GM18502 (cell line): ENCODE data around the gene SLC9A9.

ENCODE experiments used
- ATAC-seq: cut with Tn5 transposase; IDR thresholded peaks from one replicate; pipeline ENCODE4 v1.9.1; 2021; ENCODE audit warnings: mild to moderate bottlenecking; ENCODE audit not compliant: unreplicated experiment, poor library complexity

The SLC9A9 gene

DNA sequence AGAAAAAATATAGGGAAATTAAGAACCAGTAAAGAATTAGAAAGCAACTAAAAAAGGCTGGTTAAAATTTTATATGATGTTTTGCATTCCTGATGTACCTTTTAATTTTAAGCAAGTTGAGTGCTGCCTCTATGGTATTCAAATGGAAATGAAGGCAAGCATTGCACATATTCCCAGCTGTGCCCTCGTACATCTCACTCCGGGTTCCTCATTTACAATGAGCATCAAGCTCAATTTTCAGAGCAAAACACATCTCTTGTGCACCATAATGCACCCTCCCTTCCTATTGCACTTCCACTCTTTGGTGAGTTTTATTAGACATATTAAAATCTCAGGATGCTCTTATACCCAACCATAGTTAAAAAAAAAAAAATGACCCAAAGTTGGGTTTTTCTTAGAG lies 460.8 kb downstream of the SLC9A9 start:
- no peak for ATAC-seq

DNA sequence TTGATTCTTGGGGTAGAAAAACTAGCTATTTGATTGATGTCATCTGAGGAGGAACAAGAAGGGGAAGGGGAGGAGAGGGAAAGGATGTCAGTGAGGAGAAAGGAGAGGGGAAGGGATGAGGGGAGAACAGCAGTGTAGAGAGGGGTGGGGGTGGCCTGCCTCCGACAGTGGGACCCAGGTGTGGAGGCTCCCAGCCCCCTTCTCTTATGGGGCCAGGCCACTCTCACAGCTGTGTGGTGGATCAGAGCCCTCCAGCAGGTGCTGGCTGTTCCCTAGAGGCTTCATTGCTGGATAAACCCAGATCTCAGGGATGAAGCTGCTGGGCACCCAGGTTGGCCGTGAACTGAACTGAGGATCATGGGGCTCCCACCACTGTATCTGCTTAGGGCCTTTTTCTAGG lies 464.2 kb downstream of the SLC9A9 start:
- no peak for ATAC-seq

DNA sequence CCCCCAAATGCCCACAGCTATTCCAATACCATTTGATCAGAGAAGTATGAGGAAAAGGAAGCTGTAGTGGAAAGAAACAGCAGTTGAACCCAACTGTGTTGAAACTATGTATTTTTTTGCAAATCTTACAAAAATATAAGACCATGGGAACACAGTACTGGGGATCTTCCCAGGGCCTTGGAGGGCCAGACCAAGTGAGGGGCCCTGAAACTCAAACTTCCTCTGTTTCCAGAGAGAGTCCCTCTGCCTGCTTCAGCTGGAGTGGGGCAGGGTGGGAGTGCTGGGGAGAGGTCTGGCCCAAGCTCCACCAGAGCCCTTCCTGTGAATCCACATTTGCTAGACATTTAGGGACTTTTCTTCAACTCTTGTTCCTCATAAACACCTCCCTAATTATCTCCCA lies 464.8 kb downstream of the SLC9A9 start:
- ATAC-seq = no peak

DNA sequence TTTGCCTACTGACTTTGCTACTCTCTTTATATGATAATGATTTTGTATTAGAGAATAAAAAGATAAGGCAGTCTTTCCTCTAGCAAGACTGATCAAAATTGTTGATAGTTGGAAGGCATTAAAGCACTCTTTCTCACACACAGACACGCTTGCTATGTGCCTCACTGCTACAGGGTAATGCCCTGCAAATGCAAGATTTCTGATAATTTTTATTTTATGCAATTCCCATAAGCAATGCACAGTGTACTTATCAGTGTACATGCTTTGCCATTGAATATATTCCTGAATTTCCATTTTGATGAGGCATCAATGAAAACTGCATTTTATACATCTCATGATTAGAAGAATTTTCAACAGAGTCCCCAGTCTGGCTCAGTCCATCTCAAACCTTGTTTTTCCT lies 465.5 kb downstream of the SLC9A9 start:
- no peak for ATAC-seq

DNA sequence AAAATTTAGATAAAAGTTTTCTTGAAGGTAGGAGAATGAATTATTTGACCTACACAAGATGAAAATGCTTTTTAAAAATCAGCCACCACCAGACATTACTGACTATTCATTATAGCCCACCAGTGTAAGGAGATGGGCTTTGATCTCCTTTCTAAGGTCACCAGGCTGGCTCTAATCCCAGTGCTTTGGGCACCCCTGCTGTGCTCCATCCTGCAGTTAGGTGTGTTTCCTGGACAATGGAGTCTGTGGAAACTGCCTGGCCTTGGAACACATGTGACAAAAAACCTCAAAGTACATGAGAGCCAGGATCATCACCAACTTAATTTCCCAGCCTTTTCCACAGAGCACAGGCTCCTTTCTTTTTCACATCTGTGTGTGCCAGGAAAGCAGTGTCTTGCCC lies 467.8 kb downstream of the SLC9A9 start:
- no peak for ATAC-seq

DNA sequence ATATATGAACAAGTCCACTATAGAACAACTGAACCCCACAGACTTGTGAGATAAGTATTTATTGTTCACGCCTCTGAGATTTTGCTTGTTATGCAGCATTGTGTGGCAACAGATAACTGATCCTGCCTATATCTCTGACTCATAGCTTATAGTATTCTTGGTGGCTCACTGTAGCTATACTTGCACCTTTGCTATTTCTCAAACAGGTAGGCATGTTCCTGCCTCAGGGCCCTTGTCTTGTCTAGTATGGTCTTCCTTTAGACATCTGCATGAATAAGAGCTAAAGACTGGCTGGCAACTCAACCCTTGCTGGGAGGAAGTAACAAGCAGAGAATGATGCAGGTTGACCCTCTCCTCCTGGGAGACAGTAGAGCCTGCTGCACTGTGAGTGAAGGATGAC lies 472.6 kb downstream of the SLC9A9 start:
- ATAC-seq = no peak

DNA sequence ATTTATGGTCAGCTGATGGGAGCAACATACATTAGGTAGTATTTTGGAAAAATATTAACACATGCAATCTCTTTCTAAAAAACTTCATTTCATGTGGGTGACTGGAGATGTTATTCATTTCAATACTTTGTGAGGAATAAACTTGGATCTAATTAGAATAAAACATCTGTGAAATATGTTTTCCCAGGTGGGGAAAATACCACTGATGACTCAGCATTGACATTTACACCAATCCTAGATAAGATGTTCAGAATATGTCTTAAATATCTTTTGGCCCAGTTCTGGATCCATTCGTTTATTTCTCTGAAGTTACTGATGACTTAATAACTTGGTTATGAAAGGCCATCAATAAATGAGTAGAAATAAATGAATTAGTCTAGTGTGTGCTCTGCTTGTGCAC lies 481.1 kb downstream of the SLC9A9 start:
- no peak for ATAC-seq

DNA sequence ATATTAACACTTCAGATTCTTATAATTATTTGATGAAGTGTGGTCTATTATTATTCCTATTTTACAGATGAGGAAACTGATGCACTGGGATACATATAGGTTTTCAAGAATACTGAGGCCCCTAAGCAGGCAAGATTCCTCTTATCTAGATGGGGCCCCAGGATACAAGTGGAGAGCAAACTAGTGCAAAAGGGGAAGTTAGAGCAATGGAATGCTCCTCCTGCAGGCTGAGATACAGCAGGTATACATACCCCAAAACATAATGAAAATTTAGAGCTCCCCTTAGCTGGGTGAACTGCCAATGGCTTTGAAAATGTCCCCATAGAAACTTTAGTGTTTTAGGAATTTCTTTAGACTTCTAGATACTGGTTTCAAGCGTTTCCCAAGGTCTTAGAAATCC lies 481.6 kb downstream of the SLC9A9 start:
- no peak for ATAC-seq

DNA sequence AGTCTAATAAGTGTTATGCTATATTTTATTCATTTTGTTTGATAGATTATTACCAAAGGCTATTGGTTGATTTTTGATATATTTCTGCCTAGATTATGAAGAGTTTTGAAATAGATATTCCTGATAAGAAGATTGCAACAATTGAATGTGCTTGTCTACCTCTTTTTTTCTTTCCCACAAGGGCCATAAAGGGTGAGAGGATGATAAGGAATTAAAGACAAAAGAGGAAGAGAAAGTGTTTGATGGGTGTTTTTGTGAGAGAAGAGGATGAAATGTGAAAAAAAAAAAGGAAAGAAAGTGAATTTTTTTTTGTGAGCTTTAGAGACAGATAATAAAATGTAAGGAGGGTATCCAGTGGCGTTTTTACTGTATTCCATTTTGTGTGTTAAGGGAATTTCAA lies 484.3 kb downstream of the SLC9A9 start:
- no peak for ATAC-seq

DNA sequence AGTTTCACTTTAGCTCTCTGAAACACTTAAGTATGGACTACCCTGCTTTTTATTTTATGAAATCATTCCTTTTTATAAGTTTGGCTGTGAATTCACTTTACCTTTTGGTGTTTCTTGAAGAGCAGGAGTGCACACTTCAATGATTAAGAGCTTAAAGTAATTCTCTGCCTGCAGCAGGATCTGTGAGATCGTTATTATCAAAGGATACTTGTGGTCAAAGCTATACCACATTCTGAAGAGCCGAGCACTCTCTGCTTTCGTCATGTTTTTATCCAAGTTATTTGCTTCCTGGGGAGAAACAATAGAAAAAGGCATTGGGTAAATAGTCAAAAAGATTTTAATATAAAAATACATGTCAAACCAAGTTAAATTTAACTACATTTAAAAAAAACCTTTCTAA lies 485.0 kb downstream of the SLC9A9 start:
- no peak for ATAC-seq

DNA sequence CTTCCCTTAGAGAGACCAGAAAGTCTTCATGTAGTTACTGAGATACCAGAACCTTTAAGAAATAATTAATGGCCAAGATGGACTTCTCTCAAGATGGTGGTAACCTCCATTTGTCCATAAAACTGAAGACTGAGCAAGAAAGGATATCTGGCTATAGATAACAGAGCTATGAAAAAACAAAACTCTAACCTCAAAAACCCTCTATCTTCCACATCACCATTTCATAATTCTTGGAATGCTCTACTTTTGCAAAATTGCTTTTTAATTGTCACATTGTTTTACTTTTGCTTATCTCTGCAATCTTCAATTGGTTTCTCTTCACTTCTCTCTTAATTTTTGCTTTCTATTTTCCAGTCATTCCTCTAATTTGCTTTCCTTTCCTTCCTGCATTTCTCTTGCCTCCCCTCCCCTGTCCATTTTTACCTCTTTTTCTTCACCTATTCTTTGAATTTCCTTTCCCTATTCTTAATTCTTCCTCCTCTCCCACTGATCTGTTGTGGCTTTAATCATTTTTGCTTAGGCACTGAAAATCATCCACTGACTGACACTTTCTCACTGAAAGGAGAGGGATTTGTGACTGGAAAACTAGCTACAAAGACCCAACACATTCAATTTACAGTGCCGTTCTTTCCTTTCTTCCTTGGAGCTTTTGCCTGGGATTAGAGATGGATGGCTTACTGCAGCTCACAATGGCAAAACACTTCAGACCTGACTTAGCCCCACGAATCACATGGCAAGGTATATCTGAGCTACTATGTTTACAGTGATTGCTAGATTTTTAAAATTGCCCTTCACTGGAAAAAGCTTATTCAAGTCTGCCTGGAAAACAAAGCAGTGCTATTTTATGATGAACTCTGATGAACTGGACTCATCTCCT lies 485.9 kb downstream of the SLC9A9 start:
- ATAC-seq = no peak

DNA sequence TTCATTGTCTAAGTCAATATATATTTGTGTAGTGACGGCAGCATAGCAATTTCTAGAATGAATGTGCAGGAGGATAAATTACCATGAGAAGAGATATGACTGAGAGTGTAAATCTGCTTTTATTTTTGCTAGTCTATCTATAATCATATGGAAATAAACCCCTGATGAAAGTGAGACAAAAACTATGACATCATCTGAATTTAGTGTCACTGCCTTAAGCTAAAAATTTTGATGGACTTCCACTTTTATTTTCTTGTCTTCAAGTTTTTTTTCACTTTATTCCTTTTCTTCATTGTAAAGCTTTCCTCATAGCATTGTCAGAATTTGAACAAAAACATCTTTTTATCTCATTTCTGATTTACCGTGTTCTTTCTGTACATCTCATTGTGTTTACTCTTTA lies 486.7 kb downstream of the SLC9A9 start:
- ATAC-seq = no peak

DNA sequence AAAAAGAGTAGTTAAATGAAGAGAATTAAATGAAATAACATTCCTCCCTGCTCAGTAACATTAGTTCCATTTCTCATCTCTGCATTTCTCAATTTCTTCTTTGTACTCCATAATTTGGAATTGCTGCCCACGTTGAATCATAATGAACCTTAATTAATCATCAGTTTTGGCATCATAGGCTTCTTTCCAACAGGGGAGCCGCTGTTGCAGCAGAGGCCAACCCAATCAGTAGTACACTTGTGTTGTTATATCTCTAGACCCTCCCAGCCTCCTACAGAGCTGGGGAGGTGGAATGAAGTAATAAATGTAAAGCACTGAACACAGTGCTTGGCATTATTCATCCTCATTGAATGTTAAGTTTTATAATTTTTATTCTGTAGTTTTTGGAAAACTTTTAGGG lies 488.0 kb downstream of the SLC9A9 start:
- ATAC-seq = no peak

DNA sequence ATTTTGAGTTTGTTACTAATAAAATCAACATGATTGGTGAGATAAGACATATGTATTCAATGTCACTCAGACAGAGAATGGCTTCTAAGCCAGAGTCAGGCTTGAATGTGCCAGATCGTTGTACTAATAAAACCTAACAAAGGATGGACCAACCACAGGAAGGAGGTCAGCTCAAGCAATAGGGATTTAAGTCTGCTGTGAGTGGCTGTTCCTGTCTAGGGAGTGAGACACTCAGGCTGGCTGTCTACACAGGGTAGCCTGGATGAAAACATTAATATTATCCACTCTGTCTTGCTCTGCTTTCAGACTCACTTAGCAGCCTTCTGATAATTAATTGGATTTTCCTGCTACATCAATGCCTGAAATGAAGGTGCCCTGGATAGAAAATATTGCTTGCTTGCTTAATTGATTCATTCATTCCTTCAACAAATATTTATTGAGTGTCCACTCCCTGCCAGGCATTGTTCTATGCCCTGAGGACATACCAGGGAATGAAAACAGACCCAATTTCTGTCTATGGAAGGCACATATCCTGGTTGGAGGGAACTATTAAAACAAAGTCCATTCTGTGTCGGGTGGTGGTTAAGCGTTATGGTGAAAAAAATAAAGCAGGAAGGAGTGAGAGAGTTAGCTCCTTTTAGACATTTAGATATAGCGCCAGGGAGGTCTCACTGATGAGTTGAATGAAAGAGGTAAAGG lies 489.3 kb downstream of the SLC9A9 start:
- ATAC-seq = no peak

DNA sequence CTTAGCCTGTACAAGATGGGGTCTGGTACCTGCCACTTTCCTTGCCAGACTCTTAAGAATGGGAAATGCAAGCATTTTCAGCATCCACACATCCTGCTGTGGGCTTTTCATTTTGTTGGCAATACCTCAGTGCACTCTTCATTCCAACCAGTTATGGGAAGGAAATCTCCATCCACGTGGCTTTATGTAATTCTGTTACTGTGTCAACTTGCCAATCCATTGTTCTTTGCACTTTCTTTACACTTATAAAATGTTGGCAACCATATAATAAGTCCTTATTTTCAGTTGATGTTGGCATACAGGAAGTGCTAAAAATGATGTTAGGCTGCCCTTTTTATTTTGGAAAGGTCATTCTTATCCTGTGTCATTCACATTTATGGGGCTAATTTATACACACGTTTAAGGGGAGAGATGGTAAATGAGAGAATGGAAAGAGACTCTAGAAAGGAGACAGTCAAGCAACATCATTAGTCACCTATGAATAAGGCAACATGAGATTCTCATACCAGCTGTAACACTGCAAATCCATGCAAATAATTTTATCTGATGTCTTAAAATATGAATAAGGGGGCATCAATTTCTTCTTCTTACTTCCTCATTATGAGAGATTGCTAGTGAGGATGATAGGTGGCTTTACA lies 490.0 kb downstream of the SLC9A9 start:
- ATAC-seq = no peak

DNA sequence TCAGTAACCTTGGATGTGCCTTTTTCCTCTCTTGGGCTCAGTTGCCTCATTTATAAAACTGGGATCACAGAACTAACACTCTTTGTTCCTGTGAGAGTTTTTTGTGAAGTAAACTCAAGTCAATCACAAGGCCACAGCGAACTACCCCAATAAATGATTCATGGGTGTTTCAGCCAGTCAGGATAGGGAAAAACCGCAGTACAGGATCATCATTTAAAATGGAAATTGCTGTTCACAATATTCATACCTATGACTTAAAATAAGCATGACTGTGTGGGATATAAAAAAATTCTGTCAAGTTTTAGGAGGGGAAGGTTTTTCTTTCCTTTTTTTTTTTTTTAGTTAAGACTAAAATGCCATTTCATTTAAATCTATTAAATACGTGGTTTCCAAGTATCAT lies 490.6 kb downstream of the SLC9A9 start:
- no peak for ATAC-seq

DNA sequence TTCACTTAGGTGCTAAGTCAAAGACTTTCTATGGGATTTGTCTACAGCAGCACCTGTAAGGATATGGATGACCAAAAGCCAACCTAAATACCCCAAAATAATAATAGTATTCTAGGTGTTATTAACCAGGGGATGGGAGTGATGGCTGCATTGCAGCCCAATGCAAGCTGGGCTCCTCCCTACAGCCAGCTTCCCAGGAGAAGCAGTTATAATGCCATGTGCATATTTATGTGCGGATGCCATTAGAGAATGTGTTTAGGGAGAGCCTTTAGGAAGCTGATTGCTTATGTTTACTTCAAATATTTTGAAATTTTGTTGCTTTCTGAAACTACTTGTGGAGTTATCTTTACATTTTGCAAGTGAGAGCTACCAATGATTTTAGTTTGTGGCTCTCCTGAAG lies 491.4 kb downstream of the SLC9A9 start:
- ATAC-seq = no peak

DNA sequence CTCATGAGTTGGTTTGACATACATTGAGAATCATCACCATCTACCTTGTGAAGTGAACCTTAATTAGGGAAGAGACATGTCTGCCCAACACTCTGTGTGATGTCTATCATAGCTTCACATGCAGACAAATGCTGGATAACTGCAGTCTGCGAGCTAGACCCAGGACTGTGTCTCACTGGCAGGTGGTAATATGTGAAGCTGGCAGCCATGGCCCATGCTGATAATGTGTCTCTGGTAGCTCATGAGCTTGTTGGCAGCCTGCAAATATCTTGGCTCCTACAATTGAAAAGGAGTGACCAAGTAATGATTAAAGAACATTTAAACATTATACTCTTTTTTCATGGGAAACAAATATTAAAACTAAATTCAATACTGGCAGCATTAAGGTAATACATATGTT lies 493.9 kb downstream of the SLC9A9 start:
- no peak for ATAC-seq

DNA sequence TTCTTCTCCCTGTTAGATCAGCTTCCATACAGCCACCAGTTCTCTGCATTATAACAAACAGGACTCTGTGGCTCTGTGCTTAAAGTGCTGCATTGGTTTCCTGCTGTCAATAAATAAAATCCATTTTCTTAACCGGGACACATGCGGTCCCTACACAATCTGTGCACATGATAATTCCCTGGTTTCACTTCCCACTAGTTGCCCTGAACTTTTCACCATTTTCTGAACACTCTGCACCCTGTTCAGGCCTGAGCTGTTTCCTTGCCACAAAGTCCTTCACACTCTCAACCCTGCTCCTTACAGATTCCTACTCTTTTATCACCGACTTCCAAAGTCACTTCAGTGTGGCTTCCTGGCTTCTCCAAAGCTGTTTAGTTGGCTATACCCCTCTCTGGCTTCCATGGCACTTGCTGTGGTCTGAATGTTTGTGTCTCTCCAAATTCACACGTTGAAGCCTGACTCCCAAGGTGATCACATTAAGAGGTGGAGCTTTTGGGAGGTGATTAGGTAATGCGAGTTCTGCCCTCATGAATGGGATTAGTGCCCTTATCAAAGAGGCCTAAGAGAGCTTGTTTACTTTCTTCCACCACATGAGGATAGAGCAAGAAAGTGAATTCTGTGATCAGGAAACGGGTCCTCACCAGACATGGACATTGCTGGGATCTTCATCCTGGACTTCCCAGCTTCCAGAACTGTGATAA lies 495.3 kb downstream of the SLC9A9 start:
- no peak for ATAC-seq

DNA sequence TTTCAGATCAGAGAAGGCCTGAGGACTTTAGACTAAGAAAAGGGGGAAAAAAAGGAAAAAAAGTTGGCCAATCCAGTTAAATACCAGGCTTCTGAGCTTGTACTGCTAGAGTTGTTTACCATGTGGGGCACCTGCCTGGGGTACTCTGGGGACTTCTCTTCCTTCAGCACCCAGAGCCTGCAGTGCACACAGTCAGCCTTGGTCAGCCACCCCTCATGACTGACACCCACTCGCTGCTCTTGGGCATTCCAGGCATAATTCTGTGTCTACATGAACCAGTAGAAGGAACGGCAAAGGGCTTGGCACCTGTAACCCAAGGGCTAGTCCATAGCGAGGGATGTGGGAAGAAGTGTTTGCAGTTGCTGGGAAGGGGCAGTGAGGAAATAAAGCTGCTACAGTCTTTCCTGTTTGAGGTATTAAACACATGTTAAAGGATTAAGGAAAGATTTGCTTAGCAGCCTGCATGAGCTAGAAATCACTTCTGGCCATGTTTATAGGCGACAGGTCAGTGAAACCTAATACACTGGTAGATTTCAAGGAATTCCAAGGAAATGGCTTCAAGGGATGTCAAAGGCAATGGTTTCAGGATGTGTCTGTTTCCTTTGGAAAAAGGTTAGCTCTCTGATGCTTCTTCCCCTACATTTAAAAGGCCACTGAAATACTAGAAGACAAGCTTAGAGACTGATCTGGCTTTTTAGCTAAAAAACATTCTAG lies 496.2 kb downstream of the SLC9A9 start:
- ATAC-seq = no peak
